GM10847 (cell line): ENCODE data around the gene TBC1D4.

Experiments
- POLR2A ChIP-seq: IDR thresholded peaks from 2 replicates; pipeline ENCODE4 v1.6.1; 2011; ENCODE audit not compliant: insufficient read length; ENCODE audit errors: extremely low read depth

Gene TBC1D4

GRCh38 chr13:75469047-75469446 lies 12.9 kb downstream of the TBC1D4 start:
- TF ChIP-seq POLR2A = no peak

DNA sequence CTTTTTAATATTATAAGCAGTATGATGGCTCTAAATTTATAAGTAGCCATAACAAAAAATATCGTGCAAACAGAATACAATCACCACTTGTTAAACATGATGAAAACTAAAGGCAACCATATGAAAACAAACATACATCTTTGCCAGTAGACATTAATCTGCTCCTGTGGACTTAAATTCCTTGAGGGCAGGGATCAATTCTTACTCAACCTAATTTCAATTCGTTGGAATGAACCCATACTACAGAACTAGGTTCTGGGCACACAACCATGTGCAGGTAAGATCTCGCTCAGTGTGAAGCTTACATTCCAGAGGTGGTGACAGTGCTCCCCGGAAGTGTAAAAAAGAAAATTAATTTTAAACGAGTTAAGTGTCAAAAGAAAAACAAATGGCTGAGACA lies 13.4 kb downstream of the TBC1D4 start:
- TF ChIP-seq POLR2A = no peak

- TF ChIP-seq POLR2A = no peak
These were observed 13.9 kb downstream of the TBC1D4 start for GRCh38 chr13:75468098-75468497.

- no peak for TF ChIP-seq POLR2A
These were observed 14.8 kb downstream of the TBC1D4 start for GRCh38 chr13:75467040-75467728.

- TF ChIP-seq POLR2A = no peak
These were observed 16.7 kb downstream of the TBC1D4 start for GRCh38 chr13:75465236-75465635.

GRCh38 chr13:75461314-75461713 lies 20.7 kb downstream of the TBC1D4 start:
- no peak for TF ChIP-seq POLR2A

- no peak for TF ChIP-seq POLR2A
These were observed 21.3 kb downstream of the TBC1D4 start for GRCh38 chr13:75460644-75461043.

DNA sequence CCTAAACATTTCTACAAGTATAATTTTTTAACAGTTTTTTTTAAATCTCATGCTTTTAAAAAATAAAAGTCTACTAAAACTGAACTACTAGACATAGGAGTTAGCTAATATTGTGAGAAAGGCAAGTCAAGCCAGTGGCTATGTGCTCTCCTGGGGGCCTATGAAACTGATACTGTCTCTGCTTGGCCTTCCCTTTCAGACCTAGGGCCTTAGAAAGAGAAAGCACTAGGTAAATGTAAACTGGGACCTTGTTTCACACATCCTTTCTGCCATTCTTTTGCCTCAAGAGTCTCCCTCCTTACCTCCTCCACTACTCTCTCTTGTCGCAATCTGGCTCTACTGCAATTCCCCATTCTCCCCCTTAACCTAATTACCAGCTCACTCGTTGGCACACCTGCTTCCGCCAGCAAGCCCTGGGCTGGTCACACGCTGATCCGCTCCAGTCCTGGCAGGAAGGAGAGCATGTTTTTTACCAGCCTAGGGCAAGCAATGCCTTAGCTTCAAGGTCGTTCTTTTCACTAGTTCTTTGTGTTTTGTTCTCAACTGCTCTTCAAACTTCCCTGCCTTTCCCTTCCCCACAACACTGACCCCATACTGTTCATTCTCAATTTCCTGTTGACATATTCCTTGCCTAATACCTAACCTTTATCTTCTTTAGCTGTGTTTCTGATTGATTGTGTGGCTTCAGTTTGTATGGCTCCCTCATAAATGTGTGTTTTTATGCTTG lies 23.1 kb downstream of the TBC1D4 start:
- TF ChIP-seq POLR2A = no peak

GRCh38 chr13:75455962-75456361 lies 26.0 kb downstream of the TBC1D4 start:
- no peak for TF ChIP-seq POLR2A

GRCh38 chr13:75454497-75454896 lies 27.5 kb downstream of the TBC1D4 start:
- no peak for TF ChIP-seq POLR2A

DNA sequence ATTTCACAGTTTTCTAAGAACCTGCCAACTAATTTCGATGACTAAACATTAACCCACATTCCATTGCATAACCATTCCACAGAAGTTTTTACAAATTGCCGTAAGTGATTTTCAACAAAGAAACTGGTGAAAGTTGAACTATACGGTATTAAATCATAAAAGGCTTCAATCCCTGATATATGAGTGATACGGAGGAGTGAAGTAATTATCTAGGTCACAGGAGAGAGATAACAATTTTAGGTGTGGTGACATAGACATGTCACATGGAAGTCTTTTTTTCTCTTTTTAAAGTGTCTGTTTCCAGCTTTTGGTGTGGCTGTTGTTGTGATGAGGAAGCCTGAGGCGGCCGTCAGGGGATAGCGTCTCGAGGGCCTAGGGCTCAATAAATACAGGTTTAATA lies 29.4 kb downstream of the TBC1D4 start:
- no peak for TF ChIP-seq POLR2A

DNA sequence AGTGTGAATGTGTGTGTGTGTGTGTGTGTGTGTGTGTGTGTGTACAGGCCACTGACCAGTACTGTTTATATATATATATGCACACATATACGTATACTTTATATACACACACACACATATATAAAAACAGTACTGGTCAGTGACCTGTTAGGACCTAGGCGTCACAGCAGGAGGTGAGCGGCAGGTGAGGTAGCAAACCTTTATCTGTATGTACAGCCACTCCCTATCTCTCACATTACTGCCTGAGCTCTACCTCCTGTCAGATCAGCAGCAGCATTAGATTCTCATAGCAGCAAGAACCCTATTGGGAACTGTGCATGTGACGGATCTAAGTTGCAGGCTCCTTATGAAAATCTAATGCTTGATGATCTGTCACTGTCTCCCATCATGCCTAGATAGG lies 34.5 kb downstream of the TBC1D4 start:
- TF ChIP-seq POLR2A = no peak

DNA sequence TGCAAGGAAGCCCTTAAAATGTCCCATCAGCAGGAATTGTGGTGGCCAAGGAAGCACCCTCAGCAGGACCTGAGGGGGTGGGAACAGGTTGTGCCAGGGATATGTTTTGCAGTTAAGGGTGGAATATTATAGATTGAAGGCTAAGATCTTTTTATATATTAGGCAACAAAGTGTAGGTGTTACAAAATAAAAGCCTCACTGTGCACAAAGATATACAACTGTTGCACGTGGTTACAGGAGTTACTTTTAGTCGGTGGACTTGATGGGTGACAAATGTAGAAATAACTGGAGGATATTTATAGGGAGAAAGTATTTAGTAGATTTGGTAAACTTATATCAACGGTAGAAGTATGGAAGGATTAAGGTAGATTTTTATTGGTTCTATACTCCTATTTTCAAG lies 35.1 kb downstream of the TBC1D4 start:
- no peak for TF ChIP-seq POLR2A

- TF ChIP-seq POLR2A = no peak
These were observed 36.1 kb downstream of the TBC1D4 start for GRCh38 chr13:75445717-75446499.

DNA sequence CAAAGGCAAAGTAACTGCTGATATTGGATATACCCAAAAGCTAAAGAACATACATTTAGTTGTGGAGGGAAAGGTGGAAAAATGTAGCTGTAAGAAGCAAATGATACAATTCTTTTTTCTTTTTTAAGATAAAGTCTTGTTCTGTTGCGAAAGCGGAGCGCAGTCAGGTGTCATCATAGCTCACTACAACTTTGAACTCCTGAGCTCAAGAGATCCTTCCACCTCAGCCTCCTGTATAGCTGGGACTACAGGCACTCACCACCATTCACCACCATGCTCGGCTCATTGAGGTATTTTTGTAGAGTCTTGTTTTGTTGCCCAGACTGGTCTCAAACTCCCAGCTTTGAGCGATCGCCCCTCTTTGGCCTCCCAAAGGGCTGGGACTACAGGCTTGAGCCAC lies 38.0 kb downstream of the TBC1D4 start:
- TF ChIP-seq POLR2A = no peak
